GM12878 (cell line): ENCODE results near the gene ZNF423.

Experiments
- CEBPZ ChIP-seq: fragments of 150-350 bp; IDR thresholded peaks from 2 replicates; pipeline ENCODE4 v1.6.1; 2016; ENCODE audit warnings: low read depth, low read length
- CTCF ChIP-seq, 3 experiments: IDR thresholded peaks in 2 of 3; conservative IDR thresholded peaks in 1 of 3; 2 replicates each; pipeline ENCODE4 v1.5.1; 2011; ENCODE audit warnings: low read depth in 3 of 3, low read length in 3 of 3, mild to moderate bottlenecking in 3 of 3, control low read depth in 2 of 3, moderate library complexity in 2 of 3, inconsistent platforms in 1 of 3, mixed read lengths in 1 of 3; ENCODE audit not compliant: control insufficient read depth in 2 of 3, insufficient read depth in 1 of 3; ENCODE audit errors: extremely low read depth in 1 of 3
- FOS ChIP-seq: IDR thresholded peaks from 3 replicates; pipeline ENCODE4 v1.6.1; 2011; ENCODE audit warnings: borderline replicate concordance; ENCODE audit not compliant: insufficient read length; ENCODE audit errors: extremely low read depth
- HDAC2 ChIP-seq: fragments of 200-600 bp; sonication (generic); IDR thresholded peaks from 2 replicates; pipeline ENCODE4 v1.6.1; 2017
- POLR2AphosphoS5 ChIP-seq: IDR thresholded peaks from 2 replicates; pipeline ENCODE4 v1.6.1; 2011; ENCODE audit warnings: mild to moderate bottlenecking, low read length, inconsistent platforms
- TAF1 ChIP-seq: IDR thresholded peaks from 2 replicates; pipeline ENCODE4 v1.6.1; 2011; ENCODE audit warnings: mild to moderate bottlenecking, low read depth, low read length, borderline replicate concordance
- TF ChIP-seq, protein P1 (sequence below): fragments of 450-650 bp; formaldehyde crosslinking; IDR thresholded peaks from 2 replicates; pipeline ENCODE4 v1.5.0; 2022; ENCODE audit warnings: mild to moderate bottlenecking, missing genetic modification characterization

DNA sequence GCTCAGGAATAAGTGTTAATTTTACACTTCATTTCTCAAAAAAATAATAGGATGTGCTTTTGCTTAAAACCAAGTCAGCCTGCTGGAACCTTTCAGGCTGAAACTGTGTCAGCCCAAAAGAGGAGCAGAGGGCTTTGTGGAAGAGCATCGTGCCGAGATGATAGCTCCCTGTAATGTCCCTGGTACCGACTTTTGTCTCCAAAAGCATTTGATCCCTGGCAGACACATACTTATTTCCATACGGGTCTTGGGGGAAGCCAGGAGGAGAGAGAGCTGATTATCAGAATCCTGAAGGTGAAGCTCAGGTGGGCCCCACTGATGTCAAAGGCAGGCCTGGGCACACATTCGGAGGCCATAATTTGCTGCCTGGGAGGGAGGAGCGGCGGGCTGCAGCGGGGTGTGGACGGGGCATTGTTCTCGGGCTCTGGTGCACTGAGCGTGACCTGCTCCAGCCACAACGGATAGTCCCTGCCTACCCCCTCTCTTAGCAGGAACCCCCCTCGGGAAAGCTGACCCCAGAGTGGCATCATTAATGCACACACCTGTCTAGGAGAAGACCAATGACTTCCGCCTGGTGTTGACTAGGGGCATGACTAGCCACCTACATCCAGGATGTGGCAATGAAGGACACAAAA, 326.4 kb downstream of the ZNF423 start:
- TF ChIP-seq FOS (no peak), TAF1 (no peak), POLR2AphosphoS5 (no peak), CTCF (IDR thresholded peaks at IDR 0.05 in 2 of 3, conservative IDR thresholded peaks at IDR 0.05 in 1 of 3; ENCODE audit: control insufficient read depth in 2 of 3, extremely low read depth in 1 of 3, insufficient read depth in 1 of 3, low read depth in 3 of 3, low read length in 3 of 3) (no peak), CEBPZ (no peak), HDAC2 (no peak)
- TF ChIP-seq, protein P1, sequence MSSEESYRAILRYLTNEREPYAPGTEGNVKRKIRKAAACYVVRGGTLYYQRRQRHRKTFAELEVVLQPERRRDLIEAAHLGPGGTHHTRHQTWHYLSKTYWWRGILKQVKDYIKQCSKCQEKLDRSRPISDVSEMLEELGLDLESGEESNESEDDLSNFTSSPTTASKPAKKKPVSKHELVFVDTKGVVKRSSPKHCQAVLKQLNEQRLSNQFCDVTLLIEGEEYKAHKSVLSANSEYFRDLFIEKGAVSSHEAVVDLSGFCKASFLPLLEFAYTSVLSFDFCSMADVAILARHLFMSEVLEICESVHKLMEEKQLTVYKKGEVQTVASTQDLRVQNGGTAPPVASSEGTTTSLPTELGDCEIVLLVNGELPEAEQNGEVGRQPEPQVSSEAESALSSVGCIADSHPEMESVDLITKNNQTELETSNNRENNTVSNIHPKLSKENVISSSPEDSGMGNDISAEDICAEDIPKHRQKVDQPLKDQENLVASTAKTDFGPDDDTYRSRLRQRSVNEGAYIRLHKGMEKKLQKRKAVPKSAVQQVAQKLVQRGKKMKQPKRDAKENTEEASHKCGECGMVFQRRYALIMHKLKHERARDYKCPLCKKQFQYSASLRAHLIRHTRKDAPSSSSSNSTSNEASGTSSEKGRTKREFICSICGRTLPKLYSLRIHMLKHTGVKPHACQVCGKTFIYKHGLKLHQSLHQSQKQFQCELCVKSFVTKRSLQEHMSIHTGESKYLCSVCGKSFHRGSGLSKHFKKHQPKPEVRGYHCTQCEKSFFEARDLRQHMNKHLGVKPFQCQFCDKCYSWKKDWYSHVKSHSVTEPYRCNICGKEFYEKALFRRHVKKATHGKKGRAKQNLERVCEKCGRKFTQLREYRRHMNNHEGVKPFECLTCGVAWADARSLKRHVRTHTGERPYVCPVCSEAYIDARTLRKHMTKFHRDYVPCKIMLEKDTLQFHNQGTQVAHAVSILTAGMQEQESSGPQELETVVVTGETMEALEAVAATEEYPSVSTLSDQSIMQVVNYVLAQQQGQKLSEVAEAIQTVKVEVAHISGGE (CRISPR knock-in tag), result no peak
